HL-60 (cell line): Measurements from ENCODE around the gene CCDC43.

Experiments used
- POLR2AphosphoS5 ChIP-seq: IDR thresholded peaks from 2 replicates; pipeline ENCODE4 v1.6.1; 2012; ENCODE audit warnings: low read depth
- SPI1 ChIP-seq: IDR thresholded peaks from 2 replicates; pipeline ENCODE4 v1.6.1; 2012; ENCODE audit warnings: low read depth, mild to moderate bottlenecking, borderline replicate concordance
- TF ChIP-seq, protein P1 (sequence below): IDR thresholded peaks from one replicate; pipeline ENCODE4 v1.5.1; 2011; ENCODE audit warnings: low read length, control low read depth, inconsistent platforms; ENCODE audit not compliant: insufficient read depth
- TF ChIP-seq, protein P2 (sequence below): IDR thresholded peaks from 2 replicates; pipeline ENCODE4 v1.6.1; 2012; ENCODE audit warnings: low read depth; ENCODE audit not compliant: insufficient replicate concordance

DNA sequence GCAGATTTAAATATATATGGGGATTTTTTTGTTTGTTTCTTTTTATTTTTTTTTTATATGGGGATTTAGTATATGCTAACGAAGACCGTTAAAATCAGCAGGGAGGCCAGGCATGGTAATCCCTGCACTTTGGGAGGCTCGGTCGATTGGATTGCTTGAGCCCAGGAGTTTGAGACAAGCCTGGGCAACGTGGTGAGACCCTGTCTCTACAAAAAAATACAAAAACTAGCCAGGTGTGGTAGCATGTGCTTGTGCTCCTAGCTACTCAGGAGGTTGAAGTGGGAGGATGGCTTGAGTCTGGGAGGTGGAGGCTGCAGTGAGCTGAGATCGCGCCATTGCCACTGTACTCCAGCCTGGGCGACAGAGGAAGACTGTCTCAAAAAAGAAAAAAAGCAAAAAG, 55.6 kb downstream of the CCDC43 start:
- TF ChIP-seq, protein P1, sequence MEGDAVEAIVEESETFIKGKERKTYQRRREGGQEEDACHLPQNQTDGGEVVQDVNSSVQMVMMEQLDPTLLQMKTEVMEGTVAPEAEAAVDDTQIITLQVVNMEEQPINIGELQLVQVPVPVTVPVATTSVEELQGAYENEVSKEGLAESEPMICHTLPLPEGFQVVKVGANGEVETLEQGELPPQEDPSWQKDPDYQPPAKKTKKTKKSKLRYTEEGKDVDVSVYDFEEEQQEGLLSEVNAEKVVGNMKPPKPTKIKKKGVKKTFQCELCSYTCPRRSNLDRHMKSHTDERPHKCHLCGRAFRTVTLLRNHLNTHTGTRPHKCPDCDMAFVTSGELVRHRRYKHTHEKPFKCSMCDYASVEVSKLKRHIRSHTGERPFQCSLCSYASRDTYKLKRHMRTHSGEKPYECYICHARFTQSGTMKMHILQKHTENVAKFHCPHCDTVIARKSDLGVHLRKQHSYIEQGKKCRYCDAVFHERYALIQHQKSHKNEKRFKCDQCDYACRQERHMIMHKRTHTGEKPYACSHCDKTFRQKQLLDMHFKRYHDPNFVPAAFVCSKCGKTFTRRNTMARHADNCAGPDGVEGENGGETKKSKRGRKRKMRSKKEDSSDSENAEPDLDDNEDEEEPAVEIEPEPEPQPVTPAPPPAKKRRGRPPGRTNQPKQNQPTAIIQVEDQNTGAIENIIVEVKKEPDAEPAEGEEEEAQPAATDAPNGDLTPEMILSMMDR = no peak
- TF ChIP-seq, protein P2, sequence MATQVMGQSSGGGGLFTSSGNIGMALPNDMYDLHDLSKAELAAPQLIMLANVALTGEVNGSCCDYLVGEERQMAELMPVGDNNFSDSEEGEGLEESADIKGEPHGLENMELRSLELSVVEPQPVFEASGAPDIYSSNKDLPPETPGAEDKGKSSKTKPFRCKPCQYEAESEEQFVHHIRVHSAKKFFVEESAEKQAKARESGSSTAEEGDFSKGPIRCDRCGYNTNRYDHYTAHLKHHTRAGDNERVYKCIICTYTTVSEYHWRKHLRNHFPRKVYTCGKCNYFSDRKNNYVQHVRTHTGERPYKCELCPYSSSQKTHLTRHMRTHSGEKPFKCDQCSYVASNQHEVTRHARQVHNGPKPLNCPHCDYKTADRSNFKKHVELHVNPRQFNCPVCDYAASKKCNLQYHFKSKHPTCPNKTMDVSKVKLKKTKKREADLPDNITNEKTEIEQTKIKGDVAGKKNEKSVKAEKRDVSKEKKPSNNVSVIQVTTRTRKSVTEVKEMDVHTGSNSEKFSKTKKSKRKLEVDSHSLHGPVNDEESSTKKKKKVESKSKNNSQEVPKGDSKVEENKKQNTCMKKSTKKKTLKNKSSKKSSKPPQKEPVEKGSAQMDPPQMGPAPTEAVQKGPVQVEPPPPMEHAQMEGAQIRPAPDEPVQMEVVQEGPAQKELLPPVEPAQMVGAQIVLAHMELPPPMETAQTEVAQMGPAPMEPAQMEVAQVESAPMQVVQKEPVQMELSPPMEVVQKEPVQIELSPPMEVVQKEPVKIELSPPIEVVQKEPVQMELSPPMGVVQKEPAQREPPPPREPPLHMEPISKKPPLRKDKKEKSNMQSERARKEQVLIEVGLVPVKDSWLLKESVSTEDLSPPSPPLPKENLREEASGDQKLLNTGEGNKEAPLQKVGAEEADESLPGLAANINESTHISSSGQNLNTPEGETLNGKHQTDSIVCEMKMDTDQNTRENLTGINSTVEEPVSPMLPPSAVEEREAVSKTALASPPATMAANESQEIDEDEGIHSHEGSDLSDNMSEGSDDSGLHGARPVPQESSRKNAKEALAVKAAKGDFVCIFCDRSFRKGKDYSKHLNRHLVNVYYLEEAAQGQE = no peak
- TF ChIP-seq POLR2AphosphoS5 (no peak), SPI1 (no peak)
